GM18508 (cell line): ENCODE data around the gene CRTAC1.

Experiments used
- ATAC-seq: cut with Tn5 transposase; IDR thresholded peaks from one replicate; pipeline ENCODE4 v1.9.1; 2021; ENCODE audit warnings: moderate number of reproducible peaks; ENCODE audit not compliant: insufficient read depth, unreplicated experiment

Gene CRTAC1

GRCh38 chr10:98030991-98031431, 590 bp upstream of the CRTAC1 start:
- ATAC-seq, result no peak

GRCh38 chr10:98029149-98030092, 1.0 kb downstream of the CRTAC1 start:
- no peak for ATAC-seq

- ATAC-seq, result no peak
Measured at GRCh38 chr10:98028168-98028770, 2.2 kb downstream of the CRTAC1 start.

GRCh38 chr10:98023024-98023423, 7.4 kb downstream of the CRTAC1 start:
- ATAC-seq, result no peak

- no peak for ATAC-seq
Measured at GRCh38 chr10:98020784-98021183, 9.6 kb downstream of the CRTAC1 start.

- no peak for ATAC-seq
Measured at GRCh38 chr10:98020254-98020653, 10.2 kb downstream of the CRTAC1 start.

GRCh38 chr10:98019784-98020183, 10.6 kb downstream of the CRTAC1 start:
- no peak for ATAC-seq

GRCh38 chr10:98016772-98017475, 13.5 kb downstream of the CRTAC1 start:
- ATAC-seq, result no peak

GRCh38 chr10:98013776-98014175, 16.6 kb downstream of the CRTAC1 start:
- no peak for ATAC-seq

- no peak for ATAC-seq
Measured at GRCh38 chr10:98013122-98013521, 17.3 kb downstream of the CRTAC1 start.

GRCh38 chr10:98012644-98013043, 17.8 kb downstream of the CRTAC1 start:
- no peak for ATAC-seq

- no peak for ATAC-seq
Measured at GRCh38 chr10:98010939-98011685, 19.3 kb downstream of the CRTAC1 start.

- ATAC-seq, result no peak
Measured at GRCh38 chr10:98006266-98006665, 24.2 kb downstream of the CRTAC1 start.

GRCh38 chr10:98001736-98002135, 28.7 kb downstream of the CRTAC1 start:
- no peak for ATAC-seq

GRCh38 chr10:98000346-98000745, 30.1 kb downstream of the CRTAC1 start:
- ATAC-seq, result no peak

- ATAC-seq, result no peak
Measured at GRCh38 chr10:97999923-98000248, 30.5 kb downstream of the CRTAC1 start.

GRCh38 chr10:97999066-97999922, 31.1 kb downstream of the CRTAC1 start:
- no peak for ATAC-seq

- no peak for ATAC-seq
Measured at GRCh38 chr10:97991871-97992270, 38.5 kb downstream of the CRTAC1 start.

GRCh38 chr10:97981816-97982215, 48.6 kb downstream of the CRTAC1 start:
- ATAC-seq, result no peak

GRCh38 chr10:97977673-97978072, 52.7 kb downstream of the CRTAC1 start:
- no peak for ATAC-seq
